Testis (tissue), 3 donors: Measurements from ENCODE around the gene COL15A1. TPM values are rescaled to one million over a fixed set of nuclear protein-coding genes. Genes with fewer than 3 reads are reported as not detected.

Source experiments
- DNase-seq: peaks from one replicate; pipeline ENCODE4 v3.0.0-alpha.2; 2019
- H3K27ac ChIP-seq, 2 donors: fragments of 200-600 bp; sonication (generic); one replicate each; pipeline ENCODE4 v1.5.1; 2019
- H3K27me3 ChIP-seq: fragments of 200-600 bp; sonication (generic); one replicate; pipeline ENCODE4 v1.5.1; 2019
- H3K36me3 ChIP-seq: fragments of 200-600 bp; sonication (generic); one replicate; pipeline ENCODE4 v1.5.1; 2017; ENCODE audit warnings: low read depth; ENCODE audit errors: missing control alignments
- H3K4me1 ChIP-seq: fragments of 200-600 bp; sonication (generic); one replicate; pipeline ENCODE4 v1.5.1; 2019
- H3K4me3 ChIP-seq, 2 donors: fragments of 200-600 bp; sonication (generic); one replicate each; pipeline ENCODE4 v1.5.1; 2017 to 2019
- H3K9me3 ChIP-seq: fragments of 200-600 bp; sonication (generic); one replicate; pipeline ENCODE4 v1.5.1; 2017
- CTCF ChIP-seq, 3 experiments: fragments of 450-650 bp in 2 of 3; fragments of 200-600 bp in 1 of 3; sonication (generic) in 1 of 3; IDR thresholded peaks; one replicate each; pipeline ENCODE4 v1.5.1; 2016 to 2019; ENCODE audit warnings: antibody characterized with exemption in 3 of 3, mild to moderate bottlenecking in 2 of 3, moderate library complexity in 1 of 3
- POLR2A ChIP-seq: fragments of 450-650 bp; IDR thresholded peaks from one replicate; pipeline ENCODE4 v1.6.1; 2017; ENCODE audit warnings: antibody characterized with exemption, mild to moderate bottlenecking, moderate library complexity
- WGBS, 2 donors: methylation state at CpG; one replicate each; pipeline ENCODE4 v1.1.5; 2018; 5-methylcytosine and 5-hydroxymethylcytosine counted together
- intact Hi-C: fragments of 100-400 bp; cut with DNase I; formaldehyde crosslinking; loops from one replicate; pipeline ENCODE4 v1.15.1; 2023; ENCODE audit warnings: low total_unique reads
- polyA plus RNA-seq: library from polyadenylated mRNA; stranded (reverse); fragments of 350-450 nt; fragmentation: Illumina TruSeq; extraction: RNeasy Lipid Tissue Mini Kit (QIAGEN cat#74804); gene quantifications from one replicate; pipeline ENCODE4 v1.2.3, GENCODE V29; 2014; ENCODE audit warnings: low read depth, low replicate concordance; ENCODE audit not compliant: insufficient read depth
- total RNA-seq, 2 donors: library from RNA; depleted of rRNA; stranded (reverse); fragments of >200 nt; gene quantifications; one replicate each; pipeline ENCODE4 v1.2.3, GENCODE V29; 2016

COL15A1 gene
- total and polyA plus RNA-seq, 3 donors from 2014 or later = 37.2 to 55.5 (median 49.4) TPM

GRCh38 chr9:99016681-99017387, 73.1 kb downstream of the COL15A1 start:
- H3K27ac ChIP-seq = no peak overlapping the region
- H3K9me3 ChIP-seq = no peaks in the 10 kb centered on the region
- H3K4me1 ChIP-seq = no peaks in the 10 kb centered on the region
- no peak overlapping the region for H3K4me3 ChIP-seq
- no peaks in the 10 kb centered on the region for H3K27me3 ChIP-seq
- 87 to 97% methylated on average over 10 of the region's 10 CpGs for WGBS, 2 donors
- H3K36me3 ChIP-seq = no peaks in the 10 kb centered on the region
- DNase-seq = no peak
- intact Hi-C loops = no loop called here
- TF ChIP-seq CTCF (IDR thresholded peaks at IDR 0.05) = no peak
- no peak for TF ChIP-seq POLR2A

- 88 to 96% methylated on average over 1 of the region's 1 CpG for WGBS, 2 donors
Measured at GRCh38 chr9:99018653-99019052, 74.9 kb downstream of the COL15A1 start.

GRCh38 chr9:99019510-99020331, 76.0 kb downstream of the COL15A1 start:
- Histone ChIP-seq H3K4me3 (no peak overlapping the region), H3K4me1 (peaks cover 9% of the 10 kb centered on the region), H3K27ac (no peak overlapping the region), H3K27me3 (no peaks in the 10 kb centered on the region), H3K9me3 (no peaks in the 10 kb centered on the region), H3K36me3 (no peaks in the 10 kb centered on the region)
- WGBS, 2 donors = 73 to 86% methylated on average over 4 of the region's 4 CpGs
- DNase-seq = no peak
- intact Hi-C loops = no loop called here
- no peak for TF ChIP-seq CTCF (IDR thresholded peaks at IDR 0.05)
- TF ChIP-seq POLR2A = no peak

More at GRCh38 chr9:99018653-99019052, 74.9 kb downstream of the COL15A1 start:
- no peaks in the 10 kb centered on the region for H3K36me3 ChIP-seq
- H3K4me3 ChIP-seq = no peak overlapping the region
- TF ChIP-seq CTCF (IDR thresholded peaks at IDR 0.05) = no peak
- no peak for TF ChIP-seq POLR2A
- no peaks in the 10 kb centered on the region for H3K9me3 ChIP-seq
- intact Hi-C loops = no loop called here
- H3K27me3 ChIP-seq = no peaks in the 10 kb centered on the region
- no peak for DNase-seq
- peaks cover 9% of the 10 kb centered on the region for H3K4me1 ChIP-seq
- H3K27ac ChIP-seq = no peak overlapping the region

GRCh38 chr9:99020786-99021436, 77.2 kb downstream of the COL15A1 start:
- Histone ChIP-seq H3K9me3 (no peaks in the 10 kb centered on the region), H3K36me3 (no peaks in the 10 kb centered on the region), H3K4me1 (peaks cover 9% of the 10 kb centered on the region), H3K27ac (no peak overlapping the region), H3K4me3 (no peak overlapping the region), H3K27me3 (no peaks in the 10 kb centered on the region)
- TF ChIP-seq POLR2A = no peak
- TF ChIP-seq CTCF (IDR thresholded peaks at IDR 0.05) = no peak
- intact Hi-C loops = no loop called here
- no peak for DNase-seq
- 81 to 91% methylated on average over 4 to 8 of the region's 8 CpGs for WGBS, 2 donors
